Measurements from ENCODE around the gene CEACAM19. TPM values are rescaled to one million over a fixed set of nuclear protein-coding genes. Genes with fewer than 3 reads are reported as not detected.
"Not testable (repeated sequence)": the region's sequence is repeated elsewhere in the genome, so short reads cannot be mapped to it uniquely, and the experiment has no call there.

CEACAM19 gene
- total RNA-seq, 1 donor from 2014 or later = 25.8 TPM

GRCh38 chr19:44664976-44665375 lies 6.3 kb upstream of the CEACAM19 start:
- Mint-ChIP-seq H3K36me3 (ENCODE audit: insufficient read depth) (peaks cover 16% of the 10 kb centered on the region), H3K27ac (peak overlapping the region; percentile 33)
- no peak for TF ChIP-seq CTCF (IDR thresholded peaks at IDR 0.05; ENCODE audit: unreplicated experiment)

GRCh38 chr19:44666852-44667556 lies 4.3 kb upstream of the CEACAM19 start:
- H3K27me3 Mint-ChIP-seq = no peaks in the 10 kb centered on the region
- H3K4me1 Mint-ChIP-seq (ENCODE audit: low read depth) = no peaks in the 10 kb centered on the region
- TF ChIP-seq CTCF (IDR thresholded peaks at IDR 0.05; ENCODE audit: unreplicated experiment) = no peak
- no peaks in the 10 kb centered on the region for H3K9me3 Mint-ChIP-seq (ENCODE audit: low read depth)
- no peak overlapping the region for H3K27ac Mint-ChIP-seq
- no peak overlapping the region for H3K4me3 Mint-ChIP-seq (ENCODE audit: low read depth)
- no peak for DNase-seq (ENCODE audit: low spot score, unreplicated experiment)
- peaks cover 10% of the 10 kb centered on the region for H3K36me3 Mint-ChIP-seq (ENCODE audit: insufficient read depth)

More at GRCh38 chr19:44664976-44665375, 6.3 kb upstream of the CEACAM19 start:
- no peaks in the 10 kb centered on the region for H3K4me1 Mint-ChIP-seq (ENCODE audit: low read depth)
- no peak for DNase-seq (ENCODE audit: low spot score, unreplicated experiment)
- H3K27me3 Mint-ChIP-seq = no peaks in the 10 kb centered on the region
- no peaks in the 10 kb centered on the region for H3K9me3 Mint-ChIP-seq (ENCODE audit: low read depth)
- no peak overlapping the region for H3K4me3 Mint-ChIP-seq (ENCODE audit: low read depth)

GRCh38 chr19:44668985-44669764 lies 2.1 kb upstream of the CEACAM19 start:
- Mint-ChIP-seq H3K36me3 (ENCODE audit: insufficient read depth) (peaks cover 4% of the 10 kb centered on the region), H3K27me3 (no peaks in the 10 kb centered on the region), H3K4me3 (ENCODE audit: low read depth) (no peak overlapping the region), H3K27ac (peak overlapping the region; percentile 14), H3K9me3 (ENCODE audit: low read depth) (no peaks in the 10 kb centered on the region), H3K4me1 (ENCODE audit: low read depth) (no peaks in the 10 kb centered on the region)
- TF ChIP-seq CTCF (IDR thresholded peaks at IDR 0.05; ENCODE audit: unreplicated experiment) = no peak
- no peak for DNase-seq (ENCODE audit: low spot score, unreplicated experiment)

GRCh38 chr19:44670027-44670426 lies 1.3 kb upstream of the CEACAM19 start:
- DNase-seq (ENCODE audit: low spot score, unreplicated experiment); H3K27me3 Mint-ChIP-seq; H3K27ac Mint-ChIP-seq; H3K4me1 Mint-ChIP-seq (ENCODE audit: low read depth); H3K9me3 Mint-ChIP-seq (ENCODE audit: low read depth); H3K36me3 Mint-ChIP-seq (ENCODE audit: insufficient read depth); H3K4me3 Mint-ChIP-seq (ENCODE audit: low read depth): not testable (repeated sequence)

GRCh38 chr19:44672226-44672625 lies 944 bp downstream of the CEACAM19 start:
- Mint-ChIP-seq H3K4me1 (ENCODE audit: low read depth) (no peaks in the 10 kb centered on the region), H3K27me3 (no peaks in the 10 kb centered on the region), H3K9me3 (ENCODE audit: low read depth) (no peaks in the 10 kb centered on the region), H3K36me3 (ENCODE audit: insufficient read depth) (peaks cover 9% of the 10 kb centered on the region), H3K27ac (no peak overlapping the region), H3K4me3 (ENCODE audit: low read depth) (no peak overlapping the region)
- no peak for DNase-seq (ENCODE audit: low spot score, unreplicated experiment)
- no peak for TF ChIP-seq CTCF (IDR thresholded peaks at IDR 0.05; ENCODE audit: unreplicated experiment)

All from progenitor cell of endocrine pancreas (in vitro differentiated cells).